ENCODE results near the gene DNMT3A.

DNA sequence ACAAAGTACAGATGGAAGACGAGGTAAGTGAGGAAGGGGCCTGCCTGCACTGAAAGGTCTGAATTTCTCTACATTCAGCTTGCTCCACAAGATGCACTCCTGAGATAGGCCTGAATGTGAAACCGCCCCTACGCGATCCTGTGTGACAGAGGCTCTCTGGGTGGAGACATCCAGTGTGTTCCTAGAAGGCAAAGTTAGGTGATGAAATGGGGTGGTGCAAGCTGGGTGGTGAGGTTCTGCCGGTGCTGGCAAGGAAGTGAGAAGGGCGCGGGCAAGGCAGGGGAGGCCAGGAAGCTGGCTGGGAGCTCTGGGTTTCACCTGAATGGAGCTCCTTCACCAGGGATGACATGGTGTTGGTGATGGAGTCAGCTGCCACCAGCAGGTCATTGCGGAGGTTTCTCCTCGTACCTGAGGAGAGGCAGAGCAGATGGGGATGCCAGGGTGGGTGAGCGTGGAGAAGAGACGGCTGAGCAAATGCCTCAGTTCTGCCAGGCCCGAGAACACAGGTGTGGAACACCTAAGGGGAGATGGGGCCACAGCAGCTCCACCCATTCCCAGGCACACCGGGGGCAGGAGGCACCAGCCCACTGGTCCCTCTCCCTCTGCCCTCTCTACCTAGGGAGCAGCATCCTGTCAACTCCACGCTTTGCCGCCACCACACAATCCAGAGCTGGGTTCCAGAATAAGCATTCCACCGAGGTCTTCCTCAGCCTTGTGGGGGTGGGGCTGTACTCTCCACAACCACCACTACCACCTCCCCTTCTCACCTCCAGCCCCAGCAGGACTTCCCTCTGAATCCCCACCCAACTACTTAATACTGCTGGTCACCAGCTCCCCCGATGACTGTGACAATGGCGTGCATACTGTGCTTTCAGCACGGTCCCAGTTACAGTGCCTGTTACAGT is 45.5 kb upstream of the DNMT3A start:
- TF ChIP-seq CTCF (conservative IDR thresholded peaks at IDR 0.05; ENCODE audit: low read depth, low read length) (no peak), EZH2 (IDR thresholded peaks at IDR 0.05; ENCODE audit: low read length, unreplicated experiment) (no peak)

Measured in PC-3 (cell line).